HepG2 (cell line): ENCODE data around the gene CDK6. TPM values are rescaled to one million over a fixed set of nuclear protein-coding genes. Genes with fewer than 3 reads are reported as not detected.
A peak's percentile ranks its signal among the peaks of the same experiment; 100 is the strongest.

Source experiments
- ATAC-seq: fragments of 200-7000 bp; cut with Tn5 transposase; 3 replicates; pipeline ENCODE4 v1.9.1; 2020; ENCODE audit warnings: mild to moderate bottlenecking, moderate library complexity
- BruUV-seq: library from RNA; stranded (reverse); fragments of 400-500 nt; replicated peaks from 2 replicates; lab custom pipeline; 2021; lab: Mats Ljungman, UMichigan
- CTCF ChIA-PET: fragments of 300-600 bp; formaldehyde crosslinking; extraction: SDS; loops from one replicate; lab custom pipeline; 2021; ENCODE audit warnings: low total read pairs, inconsistent platforms, low intra/inter-chr PET ratio; lab: Yijun Ruan, JAX
- POLR2A ChIA-PET: fragments of 350-600 bp; sonication (Branson Sonifier 250); formaldehyde crosslinking; loops from one replicate; lab custom pipeline; 2020; ENCODE audit warnings: antibody characterized with exemption, inconsistent platforms; lab: Yijun Ruan, JAX
- DNase-seq: peaks from one replicate; pipeline ENCODE4 v3.0.0-alpha.2; 2015; ENCODE audit warnings: low spot score
- FAIRE-seq: peaks from 3 replicates; lab custom pipeline; 2011; peaks lifted over from hg19 to GRCh38; lab: Jason Lieb, UNC
- H2AFZ ChIP-seq: one replicate; pipeline ENCODE4 v1.6.1; 2011; ENCODE audit warnings: low read length, inconsistent platforms
- H3K27ac ChIP-seq: fragments of 300-600 bp; 3 replicates; pipeline ENCODE4 v1.8.0; 2011; ENCODE audit warnings: mixed run types, mild to moderate bottlenecking, mixed read lengths, low read length, inconsistent platforms; ENCODE audit not compliant: insufficient read depth; ENCODE audit errors: extremely low read length
- H3K27me3 ChIP-seq, 2 experiments: fragments of 200-600 bp in 1 of 2; 2 replicates in 1 of 2; 3 replicates in 1 of 2; pipeline versions ENCODE4 v1.6.0 to v1.8.0; 2011; ENCODE audit warnings: low read length in 2 of 2, mild to moderate bottlenecking in 2 of 2, moderate library complexity in 2 of 2, inconsistent platforms in 1 of 2; ENCODE audit not compliant: insufficient read depth in 2 of 2, control insufficient read depth in 1 of 2
- H3K36me3 ChIP-seq, 2 experiments: fragments of 200-600 bp in 1 of 2; replicated peaks in 1 of 2; 2 replicates in 1 of 2; 3 replicates in 1 of 2; pipeline versions ENCODE4 v1.5.1 to v1.8.0; 2011; ENCODE audit warnings: low read length in 2 of 2, inconsistent platforms in 1 of 2; ENCODE audit not compliant: insufficient read depth in 2 of 2, control insufficient read depth in 1 of 2
- H3K4me1 ChIP-seq: 2 replicates; pipeline ENCODE4 v1.5.1; 2012; ENCODE audit warnings: low read length, inconsistent platforms; ENCODE audit not compliant: insufficient read depth
- H3K4me2 ChIP-seq: 2 replicates; pipeline ENCODE4 v1.6.0; 2011; ENCODE audit warnings: low read depth, low read length, inconsistent platforms
- H3K4me3 ChIP-seq, 3 experiments: fragments of 200-600 bp in 1 of 3; sonication (generic), shearing (Covaris generic) in 1 of 3; replicated peaks in 1 of 3; 2 replicates each; pipeline ENCODE4 v1.5.1; 2011 to 2016; ENCODE audit warnings: low read length in 3 of 3, inconsistent platforms in 2 of 3, low read depth in 2 of 3, mild to moderate bottlenecking in 2 of 3, control low read depth in 1 of 3, mixed read lengths in 1 of 3; ENCODE audit not compliant: insufficient read depth in 1 of 3
- H3K79me2 ChIP-seq: one replicate; pipeline ENCODE4 v1.6.1; 2011; ENCODE audit warnings: low read length, inconsistent platforms; ENCODE audit not compliant: insufficient read depth
- H3K9ac ChIP-seq: 2 replicates; pipeline ENCODE4 v1.6.0; 2011; ENCODE audit warnings: mild to moderate bottlenecking, low read depth, low read length, inconsistent platforms; ENCODE audit not compliant: insufficient read depth
- H3K9me3 ChIP-seq: 2 replicates; pipeline ENCODE4 v1.5.1; 2012; ENCODE audit warnings: mild to moderate bottlenecking, low read length
- H4K20me1 ChIP-seq: 2 replicates; pipeline ENCODE4 v1.6.0; 2011; ENCODE audit warnings: inconsistent platforms, mild to moderate bottlenecking, low read length, moderate library complexity; ENCODE audit not compliant: insufficient read depth
- CEBPG ChIP-seq: IDR thresholded peaks from 2 replicates; pipeline ENCODE4 v1.6.1; 2016
- FOXO1 ChIP-seq: sonication (generic); formaldehyde crosslinking; IDR thresholded peaks from 2 replicates; pipeline ENCODE4 v1.4.0; 2020; ENCODE audit warnings: missing genetic modification reagents
- FOXP1 ChIP-seq, 2 experiments: fragments of 450-650 bp in 1 of 2; IDR thresholded peaks; 2 replicates each; pipeline ENCODE4 v1.6.1; 2017 to 2018; ENCODE audit warnings: antibody characterized with exemption in 1 of 2
- HDAC6 ChIP-seq: fragments of 200-600 bp; sonication (generic); IDR thresholded peaks from 2 replicates; pipeline ENCODE4 v1.7.0; 2017; ENCODE audit warnings: mild to moderate bottlenecking, antibody characterized with exemption, low read length, low read depth
- MED1 ChIP-seq: sonication (generic); formaldehyde crosslinking; IDR thresholded peaks from 2 replicates; pipeline ENCODE4 v1.4.0; 2020; ENCODE audit warnings: missing genetic modification reagents
- NKX3-1 ChIP-seq: sonication (generic); formaldehyde crosslinking; IDR thresholded peaks from 2 replicates; pipeline ENCODE4 v1.5.0; 2020; ENCODE audit warnings: missing genetic modification reagents
- NR2F2 ChIP-seq: IDR thresholded peaks from 2 replicates; pipeline ENCODE4 v1.6.1; 2012; ENCODE audit warnings: low read depth, inconsistent platforms, borderline replicate concordance
- PPARG ChIP-seq: conservative IDR thresholded peaks from 2 replicates; pipeline ENCODE4 v1.6.1; 2016; ENCODE audit warnings: missing biosample characterization, missing genetic modification reagents
- PRMT3 ChIP-seq: sonication (generic); formaldehyde crosslinking; IDR thresholded peaks from 2 replicates; pipeline ENCODE4 v1.8.1; 2022; ENCODE audit warnings: low read depth, mild to moderate bottlenecking, moderate library complexity, missing genetic modification reagents, borderline replicate concordance
- ZEB1 ChIP-seq: IDR thresholded peaks from 2 replicates; pipeline ENCODE4 v1.6.1; 2012; ENCODE audit warnings: mild to moderate bottlenecking, low read depth, inconsistent platforms; ENCODE audit not compliant: insufficient replicate concordance
- WGBS: methylation state at CpG from one replicate; pipeline ENCODE4 v1.1.6; 2017; ENCODE audit warnings: low lambda C conversion rate; 5-methylcytosine and 5-hydroxymethylcytosine counted together
- in situ Hi-C: cut with HindIII; loops from 2 replicates; pipeline ENCODE4 v1.10.0; 2017; ENCODE audit warnings: low pct_unique_long_range_greater_than_20kb; ENCODE audit not compliant: extremely low pct_ligation_motif_present
- intact Hi-C: fragments of 100-400 bp; cut with micrococcal nuclease; formaldehyde crosslinking; loops from one replicate; pipeline ENCODE4 v1.10.0; 2022; ENCODE audit not compliant: unreplicated experiment
- polyA plus RNA-seq, 8 experiments: library from polyadenylated mRNA; depleted of rRNA in 3 of 8; stranded (reverse) in 7 of 8; unstranded in 1 of 8; fragments of >200 nt; fragmentation: Illumina TruSeq in 4 of 8; extraction: Trizol in 4 of 8; gene quantifications; 2 replicates each; pipeline versions ENCODE4 v1.2.1 to v1.2.3, GENCODE V29; 2011 to 2016; ENCODE audit warnings: low read depth in 4 of 8, missing spikeins in 1 of 8, mixed read lengths in 1 of 8; ENCODE audit not compliant: insufficient read depth in 1 of 8
- total RNA-seq, 5 experiments: library from RNA; depleted of rRNA; stranded (reverse); fragments of >200 nt; fragmentation: Illumina TruSeq; extraction: Trizol; gene quantifications; 2 replicates each; pipeline ENCODE4 v1.2.3, GENCODE V29; 2016; ENCODE audit warnings: low read depth in 1 of 5
- TF ChIP-seq, protein P1 (sequence below): IDR thresholded peaks from 2 replicates; pipeline ENCODE4 v1.6.1; 2016; ENCODE audit warnings: low read depth, borderline replicate concordance
- TF ChIP-seq, protein P2 (sequence below): IDR thresholded peaks from 2 replicates; pipeline ENCODE4 v1.6.1; 2016
- TF ChIP-seq, protein P3 (sequence below): IDR thresholded peaks from 2 replicates; pipeline ENCODE4 v1.4.0; 2020; ENCODE audit warnings: mild to moderate bottlenecking, missing genetic modification reagents
- TF ChIP-seq, protein P4 (sequence below): sonication (generic); formaldehyde crosslinking; IDR thresholded peaks from 2 replicates; pipeline ENCODE4 v1.5.1; 2020; ENCODE audit warnings: mild to moderate bottlenecking, missing genetic modification reagents, borderline replicate concordance

CDK6 gene
- total and polyA plus RNA-seq, 2 of the 13 experiments (the other 11 are each of a cell fraction or from before 2014, with no cell fraction given) = 34.6 to 90.8 TPM

DNA sequence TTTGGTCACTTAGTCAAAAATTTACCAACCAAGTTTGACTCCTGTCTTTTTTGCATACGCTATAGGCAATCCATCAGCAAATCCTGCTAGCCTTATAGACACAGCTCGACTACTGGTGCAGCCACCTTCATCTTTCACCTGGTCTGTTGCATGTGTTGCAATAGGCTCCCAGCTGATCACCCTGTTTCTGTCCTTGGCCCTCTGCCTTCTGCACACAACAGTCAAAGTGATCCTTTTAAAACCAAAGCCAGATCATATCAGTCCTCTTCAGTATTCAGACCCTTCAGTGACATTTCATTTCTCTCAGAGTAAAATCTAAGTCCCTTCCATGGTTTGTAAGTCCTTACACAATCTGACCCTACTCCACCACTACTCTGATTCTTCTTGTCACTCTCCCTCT lies 10.9 kb upstream of the CDK6 start:
- Histone ChIP-seq H3K4me1 (peaks cover 32% of the 10 kb centered on the region), H4K20me1 (no peaks in the 10 kb centered on the region), H3K36me3 (no peaks in the 10 kb centered on the region), H3K4me2 (no peak overlapping the region), H3K27ac (no peak overlapping the region), H3K9ac (no peak overlapping the region), H3K79me2 (no peaks in the 10 kb centered on the region), H2AFZ (no peak overlapping the region), H3K4me3 (no peak overlapping the region), H3K27me3 (no peaks in the 10 kb centered on the region), H3K9me3 (no peaks in the 10 kb centered on the region)
- in situ Hi-C loops (no loop called here), intact Hi-C loops (no loop called here)
- ChIA-PET POLR2A (interaction anchor here (1.4 kb wide), 1 partner anchor 11 kb away, joined by 6 read pairs; the partner anchor contains the start of gene CDK6), CTCF (no interaction called here)
- WGBS = 48% methylated on average over 2 of the region's 2 CpGs
- DNase-seq (peak; percentile 46), FAIRE-seq (no peak), ATAC-seq (peak; percentile 94)
- no TSS peak for BruUV-seq
- TF ChIP-seq CEBPG (CRISPR knock-in tag) = peak; percentile 91
- no peak for TF ChIP-seq FOXP1 (IDR thresholded peaks at IDR 0.05)
- TF ChIP-seq FOXP1 (CRISPR knock-in tag; IDR thresholded peaks at IDR 0.05) = no peak
- TF ChIP-seq, protein P1, sequence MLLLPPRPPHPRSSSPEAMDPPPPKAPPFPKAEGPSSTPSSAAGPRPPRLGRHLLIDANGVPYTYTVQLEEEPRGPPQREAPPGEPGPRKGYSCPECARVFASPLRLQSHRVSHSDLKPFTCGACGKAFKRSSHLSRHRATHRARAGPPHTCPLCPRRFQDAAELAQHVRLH (CRISPR knock-in tag) = no peak
- TF ChIP-seq, protein P2, sequence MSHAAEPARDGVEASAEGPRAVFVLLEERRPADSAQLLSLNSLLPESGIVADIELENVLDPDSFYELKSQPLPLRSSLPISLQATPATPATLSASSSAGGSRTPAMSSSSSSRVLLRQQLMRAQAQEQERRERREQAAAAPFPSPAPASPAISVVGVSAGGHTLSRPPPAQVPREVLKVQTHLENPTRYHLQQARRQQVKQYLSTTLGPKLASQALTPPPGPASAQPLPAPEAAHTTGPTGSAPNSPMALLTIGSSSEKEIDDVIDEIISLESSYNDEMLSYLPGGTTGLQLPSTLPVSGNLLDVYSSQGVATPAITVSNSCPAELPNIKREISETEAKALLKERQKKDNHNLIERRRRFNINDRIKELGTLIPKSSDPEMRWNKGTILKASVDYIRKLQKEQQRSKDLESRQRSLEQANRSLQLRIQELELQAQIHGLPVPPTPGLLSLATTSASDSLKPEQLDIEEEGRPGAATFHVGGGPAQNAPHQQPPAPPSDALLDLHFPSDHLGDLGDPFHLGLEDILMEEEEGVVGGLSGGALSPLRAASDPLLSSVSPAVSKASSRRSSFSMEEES (CRISPR knock-in tag) = peak; percentile 18; the same call in 1 of the 2 replicates
- TF ChIP-seq NKX3-1 (CRISPR knock-in tag) = 0 out of 2 replicates have a peak, but pooled peaks have one; percentile 33
- TF ChIP-seq PRMT3 = no peak
- TF ChIP-seq, protein P3, sequence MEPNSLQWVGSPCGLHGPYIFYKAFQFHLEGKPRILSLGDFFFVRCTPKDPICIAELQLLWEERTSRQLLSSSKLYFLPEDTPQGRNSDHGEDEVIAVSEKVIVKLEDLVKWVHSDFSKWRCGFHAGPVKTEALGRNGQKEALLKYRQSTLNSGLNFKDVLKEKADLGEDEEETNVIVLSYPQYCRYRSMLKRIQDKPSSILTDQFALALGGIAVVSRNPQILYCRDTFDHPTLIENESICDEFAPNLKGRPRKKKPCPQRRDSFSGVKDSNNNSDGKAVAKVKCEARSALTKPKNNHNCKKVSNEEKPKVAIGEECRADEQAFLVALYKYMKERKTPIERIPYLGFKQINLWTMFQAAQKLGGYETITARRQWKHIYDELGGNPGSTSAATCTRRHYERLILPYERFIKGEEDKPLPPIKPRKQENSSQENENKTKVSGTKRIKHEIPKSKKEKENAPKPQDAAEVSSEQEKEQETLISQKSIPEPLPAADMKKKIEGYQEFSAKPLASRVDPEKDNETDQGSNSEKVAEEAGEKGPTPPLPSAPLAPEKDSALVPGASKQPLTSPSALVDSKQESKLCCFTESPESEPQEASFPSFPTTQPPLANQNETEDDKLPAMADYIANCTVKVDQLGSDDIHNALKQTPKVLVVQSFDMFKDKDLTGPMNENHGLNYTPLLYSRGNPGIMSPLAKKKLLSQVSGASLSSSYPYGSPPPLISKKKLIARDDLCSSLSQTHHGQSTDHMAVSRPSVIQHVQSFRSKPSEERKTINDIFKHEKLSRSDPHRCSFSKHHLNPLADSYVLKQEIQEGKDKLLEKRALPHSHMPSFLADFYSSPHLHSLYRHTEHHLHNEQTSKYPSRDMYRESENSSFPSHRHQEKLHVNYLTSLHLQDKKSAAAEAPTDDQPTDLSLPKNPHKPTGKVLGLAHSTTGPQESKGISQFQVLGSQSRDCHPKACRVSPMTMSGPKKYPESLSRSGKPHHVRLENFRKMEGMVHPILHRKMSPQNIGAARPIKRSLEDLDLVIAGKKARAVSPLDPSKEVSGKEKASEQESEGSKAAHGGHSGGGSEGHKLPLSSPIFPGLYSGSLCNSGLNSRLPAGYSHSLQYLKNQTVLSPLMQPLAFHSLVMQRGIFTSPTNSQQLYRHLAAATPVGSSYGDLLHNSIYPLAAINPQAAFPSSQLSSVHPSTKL (CRISPR knock-in tag) = peak; percentile 67
- TF ChIP-seq PPARG (CRISPR knock-in tag) = peak; percentile 67; the same call in 1 of the 2 replicates
- 0 out of 2 replicates have a peak, but pooled peaks have one; percentile 40 for TF ChIP-seq FOXO1 (CRISPR knock-in tag)
- TF ChIP-seq MED1 = peak; percentile 46
- TF ChIP-seq HDAC6 = no peak
- TF ChIP-seq ZEB1 = peak; percentile 39
- TF ChIP-seq, protein P4, sequence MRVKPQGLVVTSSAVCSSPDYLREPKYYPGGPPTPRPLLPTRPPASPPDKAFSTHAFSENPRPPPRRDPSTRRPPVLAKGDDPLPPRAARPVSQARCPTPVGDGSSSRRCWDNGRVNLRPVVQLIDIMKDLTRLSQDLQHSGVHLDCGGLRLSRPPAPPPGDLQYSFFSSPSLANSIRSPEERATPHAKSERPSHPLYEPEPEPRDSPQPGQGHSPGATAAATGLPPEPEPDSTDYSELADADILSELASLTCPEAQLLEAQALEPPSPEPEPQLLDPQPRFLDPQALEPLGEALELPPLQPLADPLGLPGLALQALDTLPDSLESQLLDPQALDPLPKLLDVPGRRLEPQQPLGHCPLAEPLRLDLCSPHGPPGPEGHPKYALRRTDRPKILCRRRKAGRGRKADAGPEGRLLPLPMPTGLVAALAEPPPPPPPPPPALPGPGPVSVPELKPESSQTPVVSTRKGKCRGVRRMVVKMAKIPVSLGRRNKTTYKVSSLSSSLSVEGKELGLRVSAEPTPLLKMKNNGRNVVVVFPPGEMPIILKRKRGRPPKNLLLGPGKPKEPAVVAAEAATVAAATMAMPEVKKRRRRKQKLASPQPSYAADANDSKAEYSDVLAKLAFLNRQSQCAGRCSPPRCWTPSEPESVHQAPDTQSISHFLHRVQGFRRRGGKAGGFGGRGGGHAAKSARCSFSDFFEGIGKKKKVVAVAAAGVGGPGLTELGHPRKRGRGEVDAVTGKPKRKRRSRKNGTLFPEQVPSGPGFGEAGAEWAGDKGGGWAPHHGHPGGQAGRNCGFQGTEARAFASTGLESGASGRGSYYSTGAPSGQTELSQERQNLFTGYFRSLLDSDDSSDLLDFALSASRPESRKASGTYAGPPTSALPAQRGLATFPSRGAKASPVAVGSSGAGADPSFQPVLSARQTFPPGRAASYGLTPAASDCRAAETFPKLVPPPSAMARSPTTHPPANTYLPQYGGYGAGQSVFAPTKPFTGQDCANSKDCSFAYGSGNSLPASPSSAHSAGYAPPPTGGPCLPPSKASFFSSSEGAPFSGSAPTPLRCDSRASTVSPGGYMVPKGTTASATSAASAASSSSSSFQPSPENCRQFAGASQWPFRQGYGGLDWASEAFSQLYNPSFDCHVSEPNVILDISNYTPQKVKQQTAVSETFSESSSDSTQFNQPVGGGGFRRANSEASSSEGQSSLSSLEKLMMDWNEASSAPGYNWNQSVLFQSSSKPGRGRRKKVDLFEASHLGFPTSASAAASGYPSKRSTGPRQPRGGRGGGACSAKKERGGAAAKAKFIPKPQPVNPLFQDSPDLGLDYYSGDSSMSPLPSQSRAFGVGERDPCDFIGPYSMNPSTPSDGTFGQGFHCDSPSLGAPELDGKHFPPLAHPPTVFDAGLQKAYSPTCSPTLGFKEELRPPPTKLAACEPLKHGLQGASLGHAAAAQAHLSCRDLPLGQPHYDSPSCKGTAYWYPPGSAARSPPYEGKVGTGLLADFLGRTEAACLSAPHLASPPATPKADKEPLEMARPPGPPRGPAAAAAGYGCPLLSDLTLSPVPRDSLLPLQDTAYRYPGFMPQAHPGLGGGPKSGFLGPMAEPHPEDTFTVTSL (CRISPR knock-in tag) = 0 out of 2 replicates have a peak, but pooled peaks have one; percentile 17
- 0 out of 2 replicates have a peak, but pooled peaks have one; percentile 32 for TF ChIP-seq NR2F2
